ENCODE measurements around the gene PLA2G6.

PLA2G6 gene

DNA sequence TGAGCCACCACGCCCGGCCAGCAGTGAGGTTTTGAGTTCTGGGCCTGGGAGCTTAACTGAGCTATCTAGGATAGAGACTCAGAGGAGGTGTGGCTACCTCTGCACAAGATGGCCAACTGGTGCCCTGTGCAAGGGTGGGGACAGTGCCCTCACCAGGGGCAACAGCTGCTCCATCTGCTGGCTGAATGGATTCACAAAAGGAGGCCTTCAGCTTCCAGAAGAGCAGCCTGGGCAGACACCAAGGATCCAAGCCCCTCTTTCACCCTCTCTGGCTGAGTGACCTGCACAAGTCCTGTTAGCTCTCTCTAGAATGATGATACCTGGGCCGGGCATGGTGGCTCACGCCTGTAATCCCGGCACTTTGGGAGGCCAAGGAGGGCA lies 37.6 kb downstream of the PLA2G6 start:
- no CpG with 5 or more reads among the region's 5 CpGs for whole genome bisulfite sequencing (ENCODE audit: insufficient coverage, insufficient read length)
- H3K4me1 ChIP-seq (ENCODE audit: control insufficient read depth, insufficient read depth, low read length): peaks cover 2% of the 10 kb centered on the region; the same call in 1 of the 2 replicates
- no peaks in the 10 kb centered on the region for H3K9me3 ChIP-seq (ENCODE audit: control insufficient read depth, insufficient read depth, low read length)
- H3K36me3 ChIP-seq (ENCODE audit: control insufficient read depth, insufficient read depth, low read length): peaks cover 3% of the 10 kb centered on the region; the same call in 1 of the 2 replicates
- H3K27ac ChIP-seq (ENCODE audit: low read length): no peak overlapping the region
- no peaks in the 10 kb centered on the region for H3K27me3 ChIP-seq (ENCODE audit: control insufficient read depth, insufficient read depth, low read length)
- DNase-seq (ENCODE audit: low read depth, low spot score): no peak
- no peak overlapping the region for H3K4me3 ChIP-seq (ENCODE audit: low read length)

DNA sequence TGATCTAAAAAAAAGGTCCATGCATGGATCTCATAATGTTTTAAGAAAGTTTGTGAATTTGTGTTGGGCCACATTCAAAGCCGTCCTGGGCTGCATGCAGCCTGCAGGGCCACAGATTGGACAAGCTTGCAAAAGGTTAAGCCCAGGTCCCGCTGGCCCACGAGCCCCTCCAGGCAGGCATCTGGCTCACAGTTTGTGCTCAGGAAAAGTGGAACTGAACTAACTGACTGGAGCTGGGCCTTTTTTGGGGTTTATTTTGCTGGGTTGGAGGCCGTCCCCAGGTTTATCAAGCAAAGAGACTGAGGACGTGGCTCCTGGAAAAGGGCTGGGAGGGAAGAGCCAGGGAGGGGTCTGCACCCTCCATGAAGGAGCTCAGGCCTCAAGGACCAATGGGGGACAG lies 39.0 kb downstream of the PLA2G6 start:
- H3K9me3 ChIP-seq (ENCODE audit: control insufficient read depth, insufficient read depth, low read length): no peaks in the 10 kb centered on the region
- peaks cover 3% of the 10 kb centered on the region; the same call in 1 of the 2 replicates for H3K36me3 ChIP-seq (ENCODE audit: control insufficient read depth, insufficient read depth, low read length)
- no peak overlapping the region for H3K27ac ChIP-seq (ENCODE audit: low read length)
- H3K4me1 ChIP-seq (ENCODE audit: control insufficient read depth, insufficient read depth, low read length): peaks cover 2% of the 10 kb centered on the region; the same call in 1 of the 2 replicates
- no peaks in the 10 kb centered on the region for H3K27me3 ChIP-seq (ENCODE audit: control insufficient read depth, insufficient read depth, low read length)
- DNase-seq (ENCODE audit: low read depth, low spot score): no peak
- no peak overlapping the region for H3K4me3 ChIP-seq (ENCODE audit: low read length)
- no CpG with 5 or more reads among the region's 5 CpGs for WGBS (ENCODE audit: insufficient coverage, insufficient read length)

- WGBS (ENCODE audit: insufficient coverage, insufficient read length): no CpG with 5 or more reads among the region's 16 CpGs
- no peaks in the 10 kb centered on the region for H3K27me3 ChIP-seq (ENCODE audit: control insufficient read depth, insufficient read depth, low read length)
- no peaks in the 10 kb centered on the region for H3K9me3 ChIP-seq (ENCODE audit: control insufficient read depth, insufficient read depth, low read length)
- DNase-seq (ENCODE audit: low read depth, low spot score): no peak
- H3K4me1 ChIP-seq (ENCODE audit: control insufficient read depth, insufficient read depth, low read length): peaks cover 2% of the 10 kb centered on the region; the same call in 1 of the 2 replicates
- H3K4me3 ChIP-seq (ENCODE audit: low read length): no peak overlapping the region
- no peak overlapping the region for H3K27ac ChIP-seq (ENCODE audit: low read length)
- H3K36me3 ChIP-seq (ENCODE audit: control insufficient read depth, insufficient read depth, low read length): peaks cover 3% of the 10 kb centered on the region; the same call in 1 of the 2 replicates
Measured at GRCh38 chr22:38141217-38141973, 40.2 kb downstream of the PLA2G6 start.

DNA sequence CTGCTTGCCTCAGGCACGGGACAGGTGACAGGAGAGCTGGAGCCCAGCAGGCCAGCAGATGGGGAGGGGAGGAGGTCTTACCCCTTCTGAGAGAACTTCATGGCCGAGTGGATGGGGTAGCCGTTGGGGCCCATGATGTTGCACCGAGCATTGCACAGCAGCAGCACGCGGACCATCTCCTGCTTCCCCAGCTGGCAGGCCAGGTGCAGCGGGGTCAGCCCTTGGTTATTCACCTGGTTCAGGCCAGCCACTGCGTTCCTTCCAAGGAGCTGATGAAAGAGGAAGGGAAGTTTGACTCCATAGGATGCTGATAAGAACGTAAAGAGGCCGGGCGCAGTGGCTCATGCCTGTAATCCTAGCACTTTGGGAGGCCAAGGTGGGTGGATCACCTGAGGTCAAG lies 41.7 kb downstream of the PLA2G6 start:
- no peaks in the 10 kb centered on the region; the same call in 1 of the 2 replicates for H3K4me1 ChIP-seq (ENCODE audit: control insufficient read depth, insufficient read depth, low read length)
- no peak for DNase-seq (ENCODE audit: low read depth, low spot score)
- no peaks in the 10 kb centered on the region for H3K9me3 ChIP-seq (ENCODE audit: control insufficient read depth, insufficient read depth, low read length)
- no peak overlapping the region for H3K27ac ChIP-seq (ENCODE audit: low read length)
- no peaks in the 10 kb centered on the region for H3K27me3 ChIP-seq (ENCODE audit: control insufficient read depth, insufficient read depth, low read length)
- H3K36me3 ChIP-seq (ENCODE audit: control insufficient read depth, insufficient read depth, low read length): no peaks in the 10 kb centered on the region
- no CpG with 5 or more reads among the region's 11 CpGs for WGBS (ENCODE audit: insufficient coverage, insufficient read length)
- H3K4me3 ChIP-seq (ENCODE audit: low read length): no peak overlapping the region

- no CpG with 5 or more reads among the region's 5 CpGs for WGBS (ENCODE audit: insufficient coverage, insufficient read length)
- Histone ChIP-seq H3K36me3 (ENCODE audit: control insufficient read depth, insufficient read depth, low read length) (no peaks in the 10 kb centered on the region), H3K27ac (ENCODE audit: low read length) (no peak overlapping the region)
Measured at GRCh38 chr22:38138961-38139360, 42.7 kb downstream of the PLA2G6 start.

GRCh38 chr22:38137876-38138687 lies 43.5 kb downstream of the PLA2G6 start:
- no peak overlapping the region for H3K27ac ChIP-seq (ENCODE audit: low read length)
- WGBS (ENCODE audit: insufficient coverage, insufficient read length): no CpG with 5 or more reads among the region's 9 CpGs
- no peak for DNase-seq (ENCODE audit: low read depth, low spot score)
- H3K4me1 ChIP-seq (ENCODE audit: control insufficient read depth, insufficient read depth, low read length): no peaks in the 10 kb centered on the region; the same call in 1 of the 2 replicates
- H3K36me3 ChIP-seq (ENCODE audit: control insufficient read depth, insufficient read depth, low read length): no peaks in the 10 kb centered on the region
- H3K27me3 ChIP-seq (ENCODE audit: control insufficient read depth, insufficient read depth, low read length): no peaks in the 10 kb centered on the region
- no peak overlapping the region for H3K4me3 ChIP-seq (ENCODE audit: low read length)
- no peaks in the 10 kb centered on the region for H3K9me3 ChIP-seq (ENCODE audit: control insufficient read depth, insufficient read depth, low read length)

More at GRCh38 chr22:38138961-38139360, 42.7 kb downstream of the PLA2G6 start:
- Histone ChIP-seq H3K4me1 (ENCODE audit: control insufficient read depth, insufficient read depth, low read length) (no peaks in the 10 kb centered on the region; the same call in 1 of the 2 replicates), H3K4me3 (ENCODE audit: low read length) (no peak overlapping the region), H3K9me3 (ENCODE audit: control insufficient read depth, insufficient read depth, low read length) (no peaks in the 10 kb centered on the region), H3K27me3 (ENCODE audit: control insufficient read depth, insufficient read depth, low read length) (no peaks in the 10 kb centered on the region)
- no peak for DNase-seq (ENCODE audit: low read depth, low spot score)

DNA sequence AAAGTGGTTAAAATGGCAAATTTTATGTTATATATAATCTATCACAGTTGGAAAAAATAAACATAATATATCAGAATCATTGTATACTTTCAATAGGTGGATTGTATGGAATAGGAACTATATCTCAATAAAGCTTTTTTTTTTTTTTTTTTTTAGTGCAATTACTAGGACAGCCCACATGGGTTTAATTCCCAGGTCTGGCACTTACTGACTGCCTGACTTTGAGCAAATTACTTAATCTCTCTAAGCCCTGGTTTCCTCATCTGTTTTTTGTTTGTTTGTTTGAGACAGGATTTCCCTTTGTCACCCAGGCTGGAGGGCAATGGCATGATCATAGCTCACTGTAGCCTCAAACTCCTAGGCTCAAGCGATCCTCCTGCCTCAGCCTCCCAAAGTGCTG lies 45.0 kb downstream of the PLA2G6 start:
- H3K36me3 ChIP-seq (ENCODE audit: control insufficient read depth, insufficient read depth, low read length): no peaks in the 10 kb centered on the region
- H3K27me3 ChIP-seq (ENCODE audit: control insufficient read depth, insufficient read depth, low read length): no peaks in the 10 kb centered on the region
- no peak overlapping the region for H3K4me3 ChIP-seq (ENCODE audit: low read length)
- no peak for DNase-seq (ENCODE audit: low read depth, low spot score)
- no CpG with 5 or more reads among the region's 1 CpG for WGBS (ENCODE audit: insufficient coverage, insufficient read length)
- H3K27ac ChIP-seq (ENCODE audit: low read length): no peak overlapping the region
- H3K4me1 ChIP-seq (ENCODE audit: control insufficient read depth, insufficient read depth, low read length): no peaks in the 10 kb centered on the region; the same call in 1 of the 2 replicates
- H3K9me3 ChIP-seq (ENCODE audit: control insufficient read depth, insufficient read depth, low read length): no peaks in the 10 kb centered on the region

- Histone ChIP-seq H3K27ac (ENCODE audit: low read length) (no peak overlapping the region), H3K36me3 (ENCODE audit: control insufficient read depth, insufficient read depth, low read length) (no peaks in the 10 kb centered on the region), H3K4me1 (ENCODE audit: control insufficient read depth, insufficient read depth, low read length) (no peaks in the 10 kb centered on the region; the same call in 1 of the 2 replicates), H3K9me3 (ENCODE audit: control insufficient read depth, insufficient read depth, low read length) (no peaks in the 10 kb centered on the region), H3K4me3 (ENCODE audit: low read length) (no peak overlapping the region), H3K27me3 (ENCODE audit: control insufficient read depth, insufficient read depth, low read length) (no peaks in the 10 kb centered on the region)
- DNase-seq (ENCODE audit: low read depth, low spot score): no peak
- no CpG with 5 or more reads among the region's 4 CpGs for WGBS (ENCODE audit: insufficient coverage, insufficient read length)
Measured at GRCh38 chr22:38135133-38135706, 46.4 kb downstream of the PLA2G6 start.

DNA sequence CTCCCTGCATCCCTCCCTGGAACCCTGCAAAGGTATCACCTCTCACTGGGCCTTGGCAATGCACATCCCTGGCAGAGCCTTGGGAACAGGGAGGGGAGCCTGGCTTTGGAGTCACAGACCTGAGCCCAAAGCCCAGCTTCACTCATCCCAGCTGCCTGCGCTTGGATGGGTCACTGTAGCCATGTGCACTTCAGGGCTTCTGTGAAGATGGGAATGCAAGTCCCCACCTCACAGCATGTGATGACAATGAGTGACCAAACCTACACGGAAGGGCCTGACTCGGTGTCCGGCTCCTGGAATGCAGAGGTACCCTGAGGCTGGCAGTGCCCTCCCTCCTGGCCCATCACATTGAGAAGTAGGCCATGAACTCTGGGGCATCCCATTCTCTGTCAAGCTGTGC lies 48.3 kb downstream of the PLA2G6 start:
- WGBS (ENCODE audit: insufficient coverage, insufficient read length): no CpG with 5 or more reads among the region's 4 CpGs
- H3K9me3 ChIP-seq (ENCODE audit: control insufficient read depth, insufficient read depth, low read length): no peaks in the 10 kb centered on the region
- DNase-seq (ENCODE audit: low read depth, low spot score): no peak
- H3K27ac ChIP-seq (ENCODE audit: low read length): no peak overlapping the region
- H3K36me3 ChIP-seq (ENCODE audit: control insufficient read depth, insufficient read depth, low read length): no peaks in the 10 kb centered on the region
- no peaks in the 10 kb centered on the region for H3K27me3 ChIP-seq (ENCODE audit: control insufficient read depth, insufficient read depth, low read length)
- H3K4me1 ChIP-seq (ENCODE audit: control insufficient read depth, insufficient read depth, low read length): no peaks in the 10 kb centered on the region
- no peak overlapping the region for H3K4me3 ChIP-seq (ENCODE audit: low read length)

- DNase-seq (ENCODE audit: low read depth, low spot score): no peak
- H3K27me3 ChIP-seq (ENCODE audit: control insufficient read depth, insufficient read depth, low read length): no peaks in the 10 kb centered on the region
- no peak overlapping the region for H3K27ac ChIP-seq (ENCODE audit: low read length)
- no CpG with 5 or more reads among the region's 28 CpGs for WGBS (ENCODE audit: insufficient coverage, insufficient read length)
- H3K36me3 ChIP-seq (ENCODE audit: control insufficient read depth, insufficient read depth, low read length): no peaks in the 10 kb centered on the region
- H3K4me1 ChIP-seq (ENCODE audit: control insufficient read depth, insufficient read depth, low read length): no peaks in the 10 kb centered on the region
- H3K4me3 ChIP-seq (ENCODE audit: low read length): no peak overlapping the region
- H3K9me3 ChIP-seq (ENCODE audit: control insufficient read depth, insufficient read depth, low read length): no peaks in the 10 kb centered on the region
Measured at GRCh38 chr22:38132794-38133193, 48.8 kb downstream of the PLA2G6 start.

Measured in iPS DF 6.9 (cell line).